ENCODE measurements around the gene OR4D2.

DNA sequence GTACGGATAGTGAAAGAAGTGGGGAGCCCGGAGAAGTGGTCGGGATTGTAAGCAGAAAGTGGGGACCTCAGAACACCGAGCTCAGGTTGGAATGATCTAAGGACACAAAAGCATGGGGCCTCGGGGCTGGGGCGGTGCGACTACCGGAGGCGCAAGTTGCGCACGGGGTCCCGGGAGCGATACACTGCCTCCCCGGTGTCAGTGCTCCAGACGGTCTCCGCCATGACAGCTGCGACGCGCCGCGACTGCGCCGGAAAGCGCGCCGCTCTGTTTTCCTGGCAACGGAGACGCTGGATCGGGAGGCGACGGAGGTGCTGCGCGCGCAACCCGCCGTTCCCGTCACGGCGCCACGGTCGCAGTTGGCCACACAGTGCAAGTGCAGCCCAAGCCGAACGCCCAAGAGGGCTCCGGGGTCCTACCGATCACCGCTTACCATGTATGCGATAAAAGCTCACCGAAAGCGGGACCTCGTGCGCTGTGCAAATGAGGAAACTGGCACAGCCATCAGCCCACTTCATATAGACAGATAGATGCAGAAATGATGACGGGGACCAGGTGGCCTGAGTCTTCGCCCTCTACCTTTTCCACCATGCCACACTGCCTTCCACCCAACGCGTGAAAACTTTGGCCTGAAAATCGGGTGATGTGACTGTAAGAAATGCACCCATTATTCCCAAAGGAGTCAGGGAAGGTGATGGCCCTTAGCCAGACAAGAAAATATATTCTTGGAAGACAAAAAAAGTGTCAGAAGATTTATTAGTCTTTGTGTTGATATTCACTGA lies 52.4 kb downstream of the OR4D2 start, which contains the start of gene MKS1:
- TF ChIP-seq, protein P1, sequence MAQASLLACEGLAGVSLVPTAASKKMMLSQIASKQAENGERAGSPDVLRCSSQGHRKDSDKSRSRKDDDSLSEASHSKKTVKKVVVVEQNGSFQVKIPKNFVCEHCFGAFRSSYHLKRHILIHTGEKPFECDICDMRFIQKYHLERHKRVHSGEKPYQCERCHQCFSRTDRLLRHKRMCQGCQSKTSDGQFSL (CRISPR knock-in tag; IDR thresholded peaks at IDR 0.05): no peak
- TF ChIP-seq POLR2AphosphoS5 (IDR thresholded peaks at IDR 0.05; ENCODE audit: low read depth, low read length) (peak; percentile 77), SRF (IDR thresholded peaks at IDR 0.05; ENCODE audit: low read depth, low read length) (peak; percentile 10; the same call in 1 of the 2 replicates), EZH2 (conservative IDR thresholded peaks at IDR 0.05; ENCODE audit: low read depth, low read length) (no peak), POLR2A (IDR thresholded peaks at IDR 0.05; ENCODE audit: insufficient read depth in 1 of 2, low read depth in 2 of 2, low read length in 2 of 2) (peak; percentile 89 to 94), AHR (CRISPR knock-in tag; IDR thresholded peaks at IDR 0.05) (no peak; the same call in 1 of the 2 replicates), ZSCAN22 (CRISPR knock-in tag; IDR thresholded peaks at IDR 0.05) (0 out of 2 replicates have a peak, but pooled peaks have one; percentile 55), RBM22 (optimal IDR thresholded peaks at IDR 0.05; ENCODE audit: low read length) (no peak), KMT2B (CRISPR knock-in tag; IDR thresholded peaks at IDR 0.05) (peak; percentile 97), ZNF564 (CRISPR knock-in tag; IDR thresholded peaks at IDR 0.05) (no peak), ZNF75D (CRISPR knock-in tag; IDR thresholded peaks at IDR 0.05; ENCODE audit: borderline replicate concordance) (no peak)
- TF ChIP-seq, protein P2, sequence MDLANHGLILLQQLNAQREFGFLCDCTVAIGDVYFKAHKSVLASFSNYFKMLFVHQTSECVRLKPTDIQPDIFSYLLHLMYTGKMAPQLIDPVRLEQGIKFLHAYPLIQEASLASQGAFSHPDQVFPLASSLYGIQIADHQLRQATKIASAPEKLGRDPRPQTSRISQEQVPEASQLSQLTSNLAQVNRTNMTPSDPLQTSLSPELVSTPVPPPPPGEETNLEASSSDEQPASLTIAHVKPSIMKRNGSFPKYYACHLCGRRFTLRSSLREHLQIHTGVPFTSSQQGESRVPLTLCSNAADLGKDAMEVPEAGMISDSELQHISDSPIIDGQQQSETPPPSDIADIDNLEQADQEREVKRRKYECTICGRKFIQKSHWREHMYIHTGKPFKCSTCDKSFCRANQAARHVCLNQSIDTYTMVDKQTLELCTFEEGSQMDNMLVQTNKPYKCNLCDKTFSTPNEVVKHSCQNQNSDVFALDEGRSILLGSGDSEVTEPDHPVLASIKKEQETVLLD (CRISPR knock-in tag; IDR thresholded peaks at IDR 0.05; ENCODE audit: low read depth): peak; percentile 52; the same call in 1 of the 2 replicates
- TF ChIP-seq, protein P3, sequence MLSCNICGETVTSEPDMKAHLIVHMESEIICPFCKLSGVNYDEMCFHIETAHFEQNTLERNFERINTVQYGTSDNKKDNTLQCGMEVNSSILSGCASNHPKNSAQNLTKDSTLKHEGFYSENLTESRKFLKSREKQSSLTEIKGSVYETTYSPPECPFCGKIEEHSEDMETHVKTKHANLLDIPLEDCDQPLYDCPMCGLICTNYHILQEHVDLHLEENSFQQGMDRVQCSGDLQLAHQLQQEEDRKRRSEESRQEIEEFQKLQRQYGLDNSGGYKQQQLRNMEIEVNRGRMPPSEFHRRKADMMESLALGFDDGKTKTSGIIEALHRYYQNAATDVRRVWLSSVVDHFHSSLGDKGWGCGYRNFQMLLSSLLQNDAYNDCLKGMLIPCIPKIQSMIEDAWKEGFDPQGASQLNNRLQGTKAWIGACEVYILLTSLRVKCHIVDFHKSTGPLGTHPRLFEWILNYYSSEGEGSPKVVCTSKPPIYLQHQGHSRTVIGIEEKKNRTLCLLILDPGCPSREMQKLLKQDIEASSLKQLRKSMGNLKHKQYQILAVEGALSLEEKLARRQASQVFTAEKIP (CRISPR knock-in tag; IDR thresholded peaks at IDR 0.05; ENCODE audit: borderline replicate concordance): no peak

All from HepG2 (cell line).